Fibroblast of skin of scalp (primary cell): Measurements from ENCODE around the gene ACOT13.
"Not testable (repeated sequence)": the region's sequence is repeated elsewhere in the genome, so short reads cannot be mapped to it uniquely, and the experiment has no call there.

Experiments used
- DNase-seq: peaks from one replicate; pipeline ENCODE4 v3.0.0-alpha.2; 2013

Gene ACOT13

DNA sequence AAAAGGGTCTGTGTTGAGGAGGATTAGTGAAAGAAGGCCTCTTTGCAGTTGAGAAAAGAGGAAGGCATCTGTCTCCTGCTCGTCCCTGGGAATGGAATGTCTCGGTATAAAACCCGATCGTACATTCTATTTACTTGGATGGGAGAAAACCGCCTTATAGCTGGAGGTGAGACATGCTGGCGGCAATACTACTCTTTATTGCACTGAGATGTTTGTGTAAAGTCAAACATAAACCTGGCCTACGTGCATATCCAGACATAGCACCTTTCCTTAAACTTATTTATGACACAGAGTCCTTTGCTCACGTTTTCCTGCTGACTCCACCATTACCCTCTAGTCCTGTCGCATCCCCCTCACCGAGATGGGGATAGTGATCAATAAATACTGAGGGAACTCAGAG is 4.6 kb upstream of the ACOT13 start:
- no peak for DNase-seq

DNA sequence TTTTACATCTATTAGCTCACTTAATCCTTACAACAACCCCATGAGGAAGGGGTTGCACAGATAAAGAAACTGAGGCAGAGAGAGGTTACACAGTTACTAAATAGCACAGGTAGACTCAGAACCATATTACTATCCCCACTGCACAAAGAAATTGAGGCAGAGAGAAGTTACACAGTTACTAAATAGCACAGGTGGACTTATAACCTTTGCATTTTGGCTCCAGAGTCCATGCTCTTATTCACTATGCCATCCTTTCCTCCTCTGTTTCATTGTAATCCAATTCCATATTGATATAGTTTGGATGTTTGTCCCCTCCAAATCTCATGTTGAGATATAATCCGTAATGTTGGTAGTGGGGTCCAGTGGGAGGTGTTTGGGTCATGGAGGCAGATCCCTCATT is 3.7 kb upstream of the ACOT13 start:
- no peak for DNase-seq

DNA sequence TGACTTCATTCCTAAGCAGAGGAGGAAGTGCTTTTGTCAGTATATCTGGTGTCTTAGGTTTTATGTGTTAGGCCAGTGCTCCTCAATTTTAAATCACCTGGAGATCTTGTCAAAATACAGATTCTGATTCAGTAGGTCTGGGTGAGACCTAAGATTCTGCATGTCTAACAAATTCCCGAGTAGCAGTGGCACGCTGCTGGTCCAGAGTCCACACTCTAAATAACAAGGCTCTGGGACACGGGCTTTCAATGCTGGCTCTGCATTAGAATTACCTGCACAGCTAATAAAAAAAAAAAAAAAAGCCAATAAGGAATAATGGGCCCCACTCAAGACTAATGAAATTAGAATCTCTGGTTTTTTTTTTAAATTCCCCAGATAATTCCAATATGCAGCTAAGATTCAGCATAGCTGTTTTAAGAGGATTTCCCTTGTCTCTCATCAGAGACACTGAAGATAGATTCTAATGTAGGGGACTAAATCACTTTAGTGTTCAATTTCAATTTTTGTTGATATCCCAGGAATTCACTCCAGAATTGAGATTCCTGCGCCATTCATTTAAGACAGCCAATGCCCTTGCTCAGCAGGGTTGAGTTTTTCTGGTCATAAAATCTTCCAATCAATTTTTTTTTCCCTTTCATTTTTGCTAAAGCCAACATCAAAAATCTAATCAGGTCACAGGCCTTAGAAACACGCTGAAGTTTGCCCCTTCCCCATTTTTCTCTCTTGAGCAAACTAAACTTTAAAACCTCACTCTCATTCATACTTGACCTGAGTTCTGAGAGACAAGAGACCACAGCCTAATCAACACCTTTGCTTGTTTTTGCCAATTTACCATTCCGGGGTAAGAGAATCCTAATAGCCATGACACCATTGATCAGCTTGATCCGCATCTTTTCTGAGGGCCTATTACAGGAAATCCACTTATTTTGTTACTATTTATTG is 2.6 kb upstream of the ACOT13 start:
- DNase-seq, result no peak

DNA sequence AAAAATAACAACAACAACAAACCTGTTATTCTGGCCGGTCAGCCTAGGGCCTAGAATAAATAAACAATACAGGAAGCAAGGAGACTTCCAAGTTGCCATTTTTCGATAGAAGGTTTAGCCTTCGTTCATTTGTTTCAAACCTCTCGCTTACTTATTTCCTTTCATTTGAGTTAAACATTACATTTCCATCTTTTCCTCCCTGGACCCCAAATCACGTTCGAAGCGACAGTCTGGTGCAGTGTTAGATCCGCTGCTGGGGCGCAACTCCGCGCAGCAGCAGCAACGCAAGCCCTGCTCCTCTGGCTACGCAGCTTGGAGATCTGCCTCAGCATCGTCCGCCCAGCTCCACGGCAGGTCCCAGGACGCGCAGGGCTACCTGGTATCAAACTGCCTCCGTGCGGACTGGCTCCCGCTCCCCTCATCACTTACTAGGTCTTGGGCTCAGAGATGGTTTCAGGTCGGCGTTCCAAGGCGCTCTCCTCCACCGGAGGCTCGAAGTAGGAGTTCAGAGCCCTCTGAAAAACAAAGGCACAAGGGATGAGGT is 708 bp upstream of the ACOT13 start:
- peak; percentile 4 for DNase-seq

DNA sequence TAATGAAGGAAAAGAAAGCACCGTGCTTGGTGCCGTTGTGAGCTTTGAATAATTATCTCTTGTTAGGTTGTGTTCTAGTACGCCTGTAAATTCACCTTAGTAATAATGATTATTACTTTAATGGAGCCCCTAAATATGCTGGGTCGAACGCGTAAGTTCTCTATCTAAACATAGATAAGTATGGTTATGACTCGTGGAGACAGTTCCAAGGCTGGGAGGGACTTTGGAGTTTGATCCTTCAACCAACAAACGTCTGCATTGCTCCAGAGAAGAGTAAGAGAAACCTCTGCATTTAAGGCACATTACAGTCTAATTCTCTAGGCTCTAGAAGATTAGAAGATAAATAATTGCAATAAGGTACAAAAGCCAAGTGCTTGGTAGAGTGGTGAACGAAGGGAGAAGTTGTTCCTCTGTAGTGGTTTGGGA is 514 bp downstream of the ACOT13 start:
- DNase-seq, result no peak

DNA sequence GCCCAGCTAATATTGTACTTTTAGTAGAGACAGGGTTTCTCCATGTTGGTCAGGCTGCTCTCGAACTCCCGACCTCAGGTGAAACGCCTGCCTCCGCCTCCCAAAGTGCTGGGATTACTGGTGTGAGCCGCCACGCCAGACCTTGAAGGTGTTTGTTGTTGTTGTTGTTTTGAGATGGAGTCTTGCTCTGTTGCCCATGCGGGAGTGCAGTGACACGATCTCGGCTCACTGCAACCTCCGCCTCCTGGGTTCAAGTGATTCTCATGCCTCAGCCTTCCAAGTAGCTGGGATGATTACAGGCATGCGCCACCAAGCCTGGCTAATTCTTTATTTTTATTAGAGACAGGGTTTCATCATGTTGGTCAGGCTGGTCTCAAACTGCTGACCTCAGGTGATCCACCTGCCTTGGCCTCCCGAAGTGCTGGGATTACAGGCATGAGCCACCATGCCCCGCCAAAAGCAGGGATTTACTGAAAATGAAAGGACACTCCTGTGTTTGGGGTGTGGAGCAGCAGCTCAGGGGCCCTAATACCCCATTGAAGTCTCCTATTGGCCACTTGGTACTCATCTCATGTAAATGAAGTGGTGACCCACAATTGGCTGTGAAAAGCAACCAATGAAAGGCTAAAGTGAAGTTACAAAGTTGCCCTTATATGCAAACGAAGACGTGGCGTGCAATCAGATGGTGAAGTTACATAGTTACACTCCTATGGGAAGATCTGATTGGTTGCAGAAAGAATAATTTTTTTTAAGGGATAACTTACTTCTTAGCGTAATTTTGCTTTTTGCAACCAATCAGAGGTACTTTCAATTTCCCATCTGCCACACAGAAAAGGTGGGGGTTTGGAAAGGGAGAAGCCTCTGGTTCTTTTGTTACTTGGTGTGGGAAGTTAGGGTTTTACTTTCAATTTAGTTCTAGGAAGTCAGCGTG is 1.5 kb downstream of the ACOT13 start:
- not testable (repeated sequence) for DNase-seq

DNA sequence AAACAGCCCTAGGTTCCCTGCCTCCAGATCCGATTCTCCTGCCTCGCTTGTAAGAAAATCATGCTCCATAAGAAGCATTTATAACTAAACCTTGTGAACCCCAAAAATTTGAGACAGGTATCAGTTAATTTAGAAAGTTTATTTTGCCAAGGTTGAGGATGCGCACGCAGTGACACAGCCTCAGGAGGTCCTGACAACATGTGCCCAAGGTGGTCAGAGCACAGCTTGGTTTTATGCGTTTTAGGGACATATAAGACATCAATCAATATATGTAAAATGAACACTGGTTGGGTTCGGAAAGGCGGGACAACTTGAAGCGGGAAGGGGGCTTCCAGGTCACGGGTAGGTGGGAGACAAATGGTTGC is 2.1 kb downstream of the ACOT13 start:
- DNase-seq, result no peak

DNA sequence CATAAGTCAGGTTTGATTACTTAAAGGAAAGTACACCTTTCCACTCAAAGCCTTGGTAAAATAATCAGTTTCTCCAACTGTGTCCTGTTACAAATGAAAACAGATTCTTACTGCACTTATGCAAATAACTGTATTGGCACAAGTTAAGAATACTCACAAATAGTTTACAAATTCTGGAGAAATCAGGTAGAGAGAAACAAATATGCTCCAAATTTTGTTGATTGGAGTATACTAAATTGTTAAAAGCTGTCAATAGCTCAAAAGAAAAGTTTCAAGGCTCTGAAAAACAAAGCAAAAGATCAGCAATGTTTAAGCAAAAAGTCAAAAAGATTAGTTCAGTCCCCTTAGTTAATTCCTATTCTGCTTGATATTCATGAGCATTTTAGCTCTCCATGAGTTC is 3.6 kb downstream of the ACOT13 start:
- DNase-seq, result not testable (repeated sequence)

DNA sequence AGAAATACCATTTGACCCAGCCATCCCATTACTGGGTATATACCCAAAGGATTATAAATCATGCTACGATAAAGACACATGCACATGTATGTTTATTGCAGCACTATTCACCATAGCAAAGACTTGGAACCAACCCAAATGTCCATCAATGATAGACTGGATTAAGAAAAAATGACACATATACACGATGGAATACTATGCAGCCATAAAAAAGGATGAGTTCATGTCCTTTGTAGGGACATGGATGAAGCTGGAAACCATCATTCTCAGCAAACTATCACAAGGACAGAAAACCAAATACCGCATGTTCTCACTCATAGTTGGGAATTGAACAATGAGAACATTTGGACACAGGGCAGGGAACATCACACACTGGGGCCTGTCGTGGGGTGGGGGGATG is 4.2 kb downstream of the ACOT13 start:
- not testable (repeated sequence) for DNase-seq

DNA sequence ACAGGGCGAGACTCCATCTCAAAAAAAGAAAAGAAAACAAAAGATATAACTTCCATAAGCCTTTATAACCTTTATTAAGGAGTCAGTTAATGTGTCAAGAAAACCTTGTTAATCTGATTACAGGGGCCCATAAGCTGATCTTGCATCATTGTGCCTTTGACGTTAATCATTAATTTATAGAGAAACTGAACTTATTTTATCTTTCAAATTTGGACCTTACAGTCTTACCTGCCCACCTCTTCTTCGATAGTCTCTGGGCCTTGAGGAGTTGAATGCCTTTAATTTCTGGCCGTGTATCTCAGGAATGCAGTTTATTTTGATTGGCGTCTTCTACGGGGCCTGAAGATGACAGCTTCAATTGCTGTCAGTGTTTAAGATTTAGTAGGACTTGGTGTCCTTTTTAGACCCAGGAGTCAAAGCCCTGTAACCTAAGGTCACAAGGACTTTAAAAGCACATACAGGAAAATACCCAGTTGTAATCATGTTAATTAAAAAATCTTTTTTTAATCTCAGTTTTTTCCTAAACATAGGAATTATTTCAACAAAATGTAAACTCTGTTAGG is 5.8 kb downstream of the ACOT13 start:
- DNase-seq, result no peak

DNA sequence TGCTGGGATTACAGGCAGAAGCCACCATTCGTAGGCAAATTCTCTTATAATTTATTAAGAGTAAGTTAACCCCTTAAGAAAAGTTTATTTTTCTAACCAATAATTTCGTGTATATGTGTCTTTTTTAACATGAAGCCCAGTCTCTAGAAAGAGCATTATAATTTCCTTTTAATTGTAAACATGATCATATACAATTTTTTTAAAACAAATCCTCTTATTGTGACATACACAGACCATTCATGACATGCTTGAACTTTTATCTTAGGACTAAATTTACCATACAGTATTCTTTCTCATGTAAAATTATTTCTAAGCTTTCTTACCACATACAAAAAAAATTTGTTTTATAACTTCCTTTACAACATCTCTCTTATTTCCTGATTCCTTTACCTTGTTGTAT is 6.7 kb downstream of the ACOT13 start:
- DNase-seq, result no peak

DNA sequence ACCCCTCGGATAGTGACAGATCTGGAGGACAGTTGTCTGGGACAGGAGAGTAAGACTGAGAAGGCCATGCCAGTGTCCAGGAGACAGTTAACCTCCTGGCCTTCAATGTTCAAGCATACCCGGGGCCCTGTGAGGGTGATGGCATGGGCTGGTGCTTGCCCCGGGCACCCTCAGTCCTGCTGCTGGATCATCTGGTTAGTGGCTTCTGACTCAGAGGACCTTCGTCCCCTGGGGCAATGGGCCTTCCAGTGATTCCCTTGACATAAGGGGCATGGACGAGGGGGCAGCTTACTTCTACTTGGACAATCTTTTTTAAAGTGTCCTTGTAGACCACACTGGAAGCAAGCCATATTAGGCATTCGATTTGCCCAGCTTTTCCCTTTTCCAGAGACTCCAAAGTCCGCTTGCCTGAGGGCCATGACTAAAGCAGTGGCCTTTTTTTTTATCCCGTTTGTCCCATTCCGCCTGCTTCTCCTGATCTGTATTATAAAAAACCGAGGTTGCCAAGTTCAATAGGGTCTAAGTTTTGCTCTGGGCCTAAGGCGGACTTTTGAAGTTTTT is 12.0 kb downstream of the ACOT13 start:
- not testable (repeated sequence) for DNase-seq

DNA sequence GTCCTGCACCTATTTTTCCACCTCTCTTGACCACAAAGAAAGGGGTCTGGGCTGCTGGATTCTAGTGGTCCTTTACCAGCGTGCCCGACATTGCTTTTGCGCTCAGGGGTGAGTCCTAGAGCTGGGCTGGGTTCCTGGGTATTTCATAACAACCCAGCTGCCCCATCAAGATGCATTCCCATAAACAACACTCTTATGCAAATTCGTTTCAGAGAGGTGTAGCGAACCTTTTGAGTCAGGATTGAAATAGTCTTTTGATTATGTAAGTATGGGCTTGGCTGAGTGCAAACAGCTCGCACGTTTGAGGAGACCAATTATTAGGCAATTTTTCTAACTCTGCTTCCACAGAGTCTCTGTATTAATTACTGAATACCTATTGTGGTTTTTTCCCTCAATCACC is 13.7 kb downstream of the ACOT13 start:
- DNase-seq, result no peak

DNA sequence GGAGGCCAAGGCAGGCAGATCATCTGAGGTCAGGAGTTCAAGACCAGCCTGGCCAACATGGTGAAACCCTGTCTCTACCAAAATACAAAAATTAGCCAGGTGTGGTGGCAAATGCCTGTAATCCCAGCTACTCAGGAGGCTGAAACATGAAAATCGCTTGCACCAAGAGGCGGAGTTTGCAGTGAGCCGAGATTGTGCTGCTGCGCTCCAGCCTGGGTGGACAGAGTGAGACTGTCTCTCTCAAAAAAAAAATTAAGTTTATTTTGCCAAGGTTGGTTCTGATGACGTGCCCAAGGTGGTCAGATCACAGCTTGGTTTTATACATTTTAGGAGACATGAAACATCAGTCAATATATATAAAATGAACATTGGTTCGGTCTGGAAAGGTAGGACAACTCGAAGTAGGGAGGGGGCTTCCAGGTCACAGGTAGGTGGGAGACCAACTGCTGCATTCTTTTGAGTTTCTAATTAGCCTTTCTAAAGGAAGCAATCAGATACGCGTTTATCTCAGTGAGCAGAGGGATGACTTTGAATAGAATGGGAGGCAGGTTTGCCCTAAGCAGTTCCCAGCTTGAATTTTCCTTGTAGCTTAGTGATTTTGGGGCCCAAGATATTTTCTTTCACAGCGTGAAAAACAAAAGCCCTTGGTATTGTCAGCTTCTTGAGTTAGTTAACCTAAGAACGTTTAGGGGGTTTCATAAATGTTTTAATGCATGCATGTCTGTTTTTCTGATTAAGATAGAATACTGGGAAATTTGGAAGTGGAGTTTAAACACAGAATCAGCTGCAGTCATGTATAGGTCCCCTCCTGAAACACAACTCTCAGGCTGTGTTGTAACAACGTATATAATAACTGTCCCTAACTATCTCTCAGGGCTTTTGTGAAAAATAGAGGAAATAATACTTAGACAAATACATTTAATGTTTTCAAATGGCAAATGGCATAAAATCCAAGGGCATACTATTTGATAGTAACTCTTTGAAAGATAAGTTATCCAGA is 16.7 kb downstream of the ACOT13 start:
- DNase-seq, result no peak

DNA sequence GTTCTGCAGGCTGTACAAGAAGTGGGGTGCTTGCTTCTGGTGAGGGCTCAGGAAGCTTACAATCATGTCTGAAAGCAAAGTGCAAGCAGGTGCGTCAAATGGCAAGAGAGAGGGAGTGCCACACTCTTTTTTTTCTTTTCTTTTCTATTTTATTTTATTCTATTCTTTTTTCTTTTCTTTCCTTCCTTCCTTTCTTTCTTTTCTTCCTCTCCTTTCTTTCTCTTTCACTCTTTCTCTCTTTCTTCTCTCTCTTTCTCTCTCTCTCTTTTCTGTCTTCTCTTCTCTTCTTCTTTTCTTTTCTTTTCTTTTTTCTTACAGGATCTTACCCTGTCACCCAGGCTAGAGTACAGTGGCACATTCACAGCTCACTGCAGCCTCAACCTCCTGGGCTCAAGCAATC is 19.5 kb downstream of the ACOT13 start:
- no peak for DNase-seq

DNA sequence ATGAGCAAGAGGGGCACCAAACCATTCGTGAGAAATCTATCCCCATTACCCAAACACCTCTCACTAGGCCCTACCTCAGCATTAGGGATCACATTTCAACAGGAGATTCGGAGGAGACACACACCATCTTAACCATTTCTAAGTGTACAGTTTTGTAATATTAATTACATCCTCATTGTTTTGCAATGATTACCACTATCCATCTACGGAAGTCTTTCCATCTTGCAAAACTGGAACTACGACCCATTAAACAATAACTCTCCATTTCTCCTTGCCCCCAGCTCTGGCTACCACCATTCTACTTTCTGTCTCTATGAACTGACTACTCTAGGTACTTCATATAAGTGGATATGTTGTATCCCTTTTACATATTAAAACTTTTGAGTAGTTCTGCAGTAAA is 20.1 kb downstream of the ACOT13 start:
- no peak for DNase-seq

DNA sequence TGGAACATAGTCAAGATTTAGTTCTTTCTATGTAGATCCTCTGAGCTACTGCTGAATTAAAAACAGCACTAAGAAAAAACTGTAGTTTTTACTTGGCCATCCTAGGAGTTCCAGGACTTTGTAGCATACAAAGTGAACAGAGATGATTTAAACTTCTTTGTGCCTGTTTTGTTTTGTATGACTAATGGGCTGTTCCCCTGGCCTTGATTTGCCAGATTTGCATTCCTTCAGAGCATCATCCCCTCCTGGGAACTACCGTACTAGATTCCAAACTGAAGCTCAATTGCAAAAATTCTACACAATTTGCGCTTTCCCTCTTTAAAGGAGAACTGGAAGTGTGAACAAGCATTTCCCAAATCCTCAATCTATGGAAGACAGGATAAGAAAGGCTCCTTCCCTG is 23.1 kb downstream of the ACOT13 start:
- DNase-seq, result peak; percentile 65

DNA sequence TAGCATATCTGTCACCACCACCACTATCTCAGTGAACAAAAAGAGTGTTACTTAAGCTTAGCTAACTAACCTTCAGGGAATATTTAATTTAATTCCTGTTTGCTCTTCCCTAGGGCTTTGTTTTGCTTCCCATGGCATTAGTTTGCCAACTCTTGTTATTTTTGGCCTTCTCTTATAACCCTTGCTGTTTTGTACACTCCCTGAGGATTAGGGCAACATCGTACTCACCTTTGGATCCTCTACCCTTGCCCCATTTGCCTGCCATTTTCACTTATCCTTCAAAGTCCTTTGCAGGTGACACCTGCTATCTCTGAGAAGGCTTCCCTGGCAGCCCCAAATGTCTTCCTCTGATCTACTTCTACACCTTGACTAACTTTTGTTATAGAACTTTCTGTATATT is 23.7 kb downstream of the ACOT13 start:
- DNase-seq, result no peak

DNA sequence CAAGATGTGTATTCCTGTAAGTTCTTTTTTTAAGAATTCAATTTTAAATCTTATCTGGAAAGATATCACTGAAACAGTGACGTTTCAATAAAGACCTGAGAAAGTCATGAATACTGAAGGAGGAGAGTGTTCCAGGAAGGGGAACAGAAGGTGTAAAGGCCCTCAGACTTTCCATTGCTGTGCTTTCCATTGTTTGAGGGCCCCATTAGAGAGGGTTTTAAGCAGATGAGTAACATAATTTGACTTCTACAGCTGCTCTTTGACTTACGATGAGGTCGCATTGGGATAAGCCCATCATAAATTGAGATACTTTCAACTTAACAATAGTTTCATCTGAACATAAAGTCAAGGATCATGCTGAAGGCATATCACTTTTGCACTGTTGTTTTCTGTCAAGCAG is 24.7 kb downstream of the ACOT13 start:
- no peak for DNase-seq

DNA sequence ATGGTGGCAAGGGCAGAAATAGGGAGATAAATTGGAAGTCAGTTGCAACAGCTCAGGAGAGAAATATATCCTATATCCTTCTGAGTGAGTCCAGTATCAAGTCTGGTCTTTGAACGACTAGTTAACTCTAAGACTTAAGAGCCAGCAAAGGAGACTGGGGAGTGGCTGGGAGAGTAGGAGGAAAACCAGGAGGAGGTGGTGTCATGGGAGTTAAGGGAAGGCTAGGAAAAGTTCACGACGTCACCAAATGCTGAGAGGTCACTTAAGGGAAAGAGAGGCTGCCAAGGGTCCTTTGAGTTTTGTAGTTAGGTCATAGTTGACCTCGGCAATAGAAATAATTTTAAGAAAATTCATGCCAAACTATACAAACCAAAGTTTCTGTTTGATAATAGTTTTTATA is 25.1 kb downstream of the ACOT13 start:
- no peak for DNase-seq

DNA sequence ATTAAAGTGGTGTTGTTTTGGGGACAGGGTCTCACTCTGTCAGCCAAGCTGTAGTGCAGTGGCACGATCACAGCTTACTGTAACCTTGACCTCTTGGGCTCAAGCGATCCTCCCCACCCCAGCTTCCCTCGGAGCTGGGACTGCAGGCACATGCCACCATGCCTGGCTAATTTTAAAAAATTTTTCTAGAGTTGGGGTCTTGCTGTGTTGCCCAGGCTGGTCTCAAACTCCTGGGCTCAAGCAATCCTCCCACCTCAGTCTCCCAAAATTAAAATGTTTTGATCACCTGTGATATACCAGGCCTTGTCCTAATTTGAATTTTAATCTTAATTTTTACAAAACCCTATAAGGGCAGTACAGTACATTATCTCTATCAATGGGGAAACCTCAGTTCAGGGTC is 25.5 kb downstream of the ACOT13 start:
- no peak for DNase-seq
